Mesenchymal stem cell (in vitro differentiated cells and primary cell): ENCODE results near the gene SSB.
"Not testable (repeated sequence)": the region's sequence is repeated elsewhere in the genome, so short reads cannot be mapped to it uniquely, and the experiment has no call there.

ENCODE experiments used
- DNase-seq: peaks from one replicate; pipeline ENCODE4 v3.0.0-alpha.2; 2013
- H2AFZ ChIP-seq: one replicate; pipeline ENCODE4 v1.6.1; 2013; ENCODE audit warnings: low read depth, mild to moderate bottlenecking, control low read depth, inconsistent platforms, low read length, moderate library complexity
- H2AK5ac ChIP-seq: 2 replicates; pipeline ENCODE4 v1.6.1; 2013; ENCODE audit warnings: low read length, moderate library complexity, mild to moderate bottlenecking, inconsistent platforms; ENCODE audit not compliant: severe bottlenecking
- H2BK120ac ChIP-seq: one replicate; pipeline ENCODE4 v1.6.1; 2013; ENCODE audit warnings: low read depth, mild to moderate bottlenecking, inconsistent platforms, low read length, moderate library complexity
- H2BK12ac ChIP-seq, 2 experiments: one replicate each; pipeline ENCODE4 v1.6.1; 2013; ENCODE audit warnings: inconsistent platforms in 2 of 2, low read length in 2 of 2, mild to moderate bottlenecking in 2 of 2, moderate library complexity in 2 of 2, control low read depth in 1 of 2
- H2BK15ac ChIP-seq: one replicate; pipeline ENCODE4 v1.6.1; 2013; ENCODE audit warnings: mild to moderate bottlenecking, low read depth, inconsistent platforms; ENCODE audit not compliant: poor library complexity, severe bottlenecking
- H2BK5ac ChIP-seq: 2 replicates; pipeline ENCODE4 v1.6.1; 2013; ENCODE audit warnings: low read depth, mild to moderate bottlenecking, low read length, control low read depth, inconsistent platforms; ENCODE audit not compliant: poor library complexity, severe bottlenecking
- H3K14ac ChIP-seq, 2 experiments: one replicate each; pipeline ENCODE4 v1.6.1; 2013; ENCODE audit warnings: inconsistent platforms in 2 of 2, low read length in 2 of 2, control low read depth in 1 of 2, mild to moderate bottlenecking in 1 of 2, moderate library complexity in 1 of 2
- H3K18ac ChIP-seq, 2 experiments: one replicate each; pipeline ENCODE4 v1.6.1; 2013; ENCODE audit warnings: inconsistent platforms in 2 of 2, low read length in 2 of 2, control low read depth in 1 of 2, low read depth in 1 of 2, mild to moderate bottlenecking in 1 of 2
- H3K23ac ChIP-seq, 2 experiments: one replicate each; pipeline ENCODE4 v1.6.1; 2013; ENCODE audit warnings: inconsistent platforms in 2 of 2, low read length in 2 of 2, mild to moderate bottlenecking in 2 of 2, moderate library complexity in 2 of 2, control low read depth in 1 of 2
- H3K27ac ChIP-seq: 2 replicates; pipeline ENCODE4 v1.5.1; 2013; ENCODE audit warnings: mild to moderate bottlenecking, moderate library complexity, low read length, control low read depth, inconsistent platforms; ENCODE audit not compliant: poor library complexity, severe bottlenecking
- H3K27me3 ChIP-seq, 2 experiments: 2 replicates each; pipeline versions ENCODE4 v1.6.1 to v1.7.0; 2013; ENCODE audit warnings: low read length in 2 of 2, mild to moderate bottlenecking in 2 of 2, moderate library complexity in 2 of 2, control low read depth in 1 of 2, inconsistent platforms in 1 of 2; ENCODE audit not compliant: control insufficient read depth in 1 of 2, insufficient read depth in 1 of 2
- H3K36me3 ChIP-seq, 2 experiments: 2 replicates each; pipeline versions ENCODE4 v1.6.1 to v1.7.0; 2013; ENCODE audit warnings: low read length in 2 of 2, control low read depth in 1 of 2, inconsistent platforms in 1 of 2, low read depth in 1 of 2, mild to moderate bottlenecking in 1 of 2; ENCODE audit not compliant: insufficient read depth in 2 of 2, control insufficient read depth in 1 of 2
- H3K4ac ChIP-seq, 2 experiments: one replicate each; pipeline ENCODE4 v1.6.1; 2013; ENCODE audit warnings: inconsistent platforms in 2 of 2, low read length in 2 of 2, mild to moderate bottlenecking in 2 of 2, moderate library complexity in 2 of 2, control low read depth in 1 of 2, low read depth in 1 of 2
- H3K4me1 ChIP-seq: 2 replicates; pipeline ENCODE4 v1.6.1; 2013; ENCODE audit warnings: low read depth, low read length, control low read depth; ENCODE audit not compliant: control insufficient read depth, insufficient read depth
- H3K4me2 ChIP-seq: 2 replicates; pipeline ENCODE4 v1.6.1; 2013; ENCODE audit warnings: low read length, mild to moderate bottlenecking, inconsistent platforms; ENCODE audit not compliant: poor library complexity, severe bottlenecking
- H3K4me3 ChIP-seq, 2 experiments: 2 replicates each; pipeline versions ENCODE4 v1.5.1 to v1.7.0; 2013; ENCODE audit warnings: low read length in 2 of 2, mild to moderate bottlenecking in 2 of 2, control low read depth in 1 of 2, low read depth in 1 of 2; ENCODE audit not compliant: insufficient read depth in 1 of 2
- H3K79me1 ChIP-seq: replicated peaks from 2 replicates; pipeline ENCODE4 v1.6.1; 2013; ENCODE audit warnings: mild to moderate bottlenecking, control low read depth, low read length, inconsistent platforms; ENCODE audit not compliant: poor library complexity, severe bottlenecking
- H3K9ac ChIP-seq: 2 replicates; pipeline ENCODE4 v1.7.0; 2013; ENCODE audit warnings: mild to moderate bottlenecking, low read length, moderate library complexity
- H3K9me3 ChIP-seq: 2 replicates; pipeline ENCODE4 v1.7.0; 2013; ENCODE audit warnings: mild to moderate bottlenecking, low read length; ENCODE audit not compliant: control insufficient read depth
- H4K8ac ChIP-seq: one replicate; pipeline ENCODE4 v1.6.1; 2013; ENCODE audit warnings: inconsistent platforms, mild to moderate bottlenecking, low read length, moderate library complexity
- H4K91ac ChIP-seq: one replicate; pipeline ENCODE4 v1.6.1; 2013; ENCODE audit warnings: mild to moderate bottlenecking, low read length, inconsistent platforms
- WGBS: methylation state at CpG from one replicate; pipeline ENCODE4 v1.1.7; 2013; ENCODE audit warnings: mixed read lengths; 5-methylcytosine and 5-hydroxymethylcytosine counted together

Gene SSB

DNA sequence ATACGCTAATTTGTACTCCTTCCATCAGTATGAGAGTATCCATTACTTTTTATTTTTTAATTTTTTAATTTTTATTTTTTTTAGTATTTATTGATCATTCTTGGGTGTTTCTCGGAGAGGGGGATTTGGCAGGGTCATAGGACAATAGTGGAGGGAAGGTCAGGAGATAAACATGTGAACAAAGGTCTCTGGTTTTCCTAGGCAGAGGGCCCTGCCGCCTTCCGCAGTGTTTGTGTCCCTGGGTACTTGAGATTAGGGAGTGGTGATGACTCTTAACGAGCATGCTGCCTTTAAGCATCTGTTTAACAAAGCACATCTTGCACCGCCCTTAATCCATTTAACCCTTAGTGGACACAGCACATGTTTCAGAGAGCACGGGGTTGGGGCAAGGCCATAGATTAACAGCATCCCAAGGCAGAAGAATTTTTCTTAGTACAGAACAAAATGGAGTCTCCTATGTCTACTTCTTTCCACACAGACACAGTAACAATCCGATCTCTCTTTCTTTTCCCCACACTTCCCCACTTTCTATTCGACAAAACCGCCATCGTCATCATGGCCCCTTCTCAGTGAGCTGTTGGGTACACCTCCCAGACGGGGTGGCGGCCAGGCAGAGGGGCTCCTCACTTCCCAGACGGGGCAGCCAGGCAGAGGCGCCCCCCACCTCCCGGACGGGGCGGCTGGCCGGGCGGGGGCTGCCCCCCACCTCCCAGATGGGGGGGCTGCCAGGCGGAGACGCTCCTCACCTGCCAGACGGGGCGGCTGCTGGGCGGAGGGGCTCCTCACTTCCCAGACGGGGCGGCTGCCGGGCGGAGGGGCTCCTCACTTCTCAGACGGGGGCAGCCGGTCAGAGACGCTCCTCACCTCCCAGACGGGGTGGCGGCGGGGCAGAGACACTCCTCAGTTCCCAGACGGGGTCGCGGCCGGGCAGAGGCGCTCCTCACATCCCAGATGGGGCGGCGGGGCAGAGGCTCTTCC, 56.9 kb downstream of the SSB start:
- not testable (repeated sequence) for H3K27me3 ChIP-seq, H3K36me3 ChIP-seq, H3K4ac ChIP-seq, H2BK12ac ChIP-seq, H2BK120ac ChIP-seq, H3K4me1 ChIP-seq, H4K91ac ChIP-seq, H3K4me3 ChIP-seq, H3K14ac ChIP-seq, H2BK15ac ChIP-seq, H3K27ac ChIP-seq, H2AK5ac ChIP-seq, H3K9ac ChIP-seq, H3K23ac ChIP-seq, H3K18ac ChIP-seq, DNase-seq, H2BK5ac ChIP-seq, H2AFZ ChIP-seq, H3K79me1 ChIP-seq, H3K9me3 ChIP-seq, H4K8ac ChIP-seq, H3K4me2 ChIP-seq
- WGBS, result 93% methylated on average over 17 of the region's 42 CpGs

DNA sequence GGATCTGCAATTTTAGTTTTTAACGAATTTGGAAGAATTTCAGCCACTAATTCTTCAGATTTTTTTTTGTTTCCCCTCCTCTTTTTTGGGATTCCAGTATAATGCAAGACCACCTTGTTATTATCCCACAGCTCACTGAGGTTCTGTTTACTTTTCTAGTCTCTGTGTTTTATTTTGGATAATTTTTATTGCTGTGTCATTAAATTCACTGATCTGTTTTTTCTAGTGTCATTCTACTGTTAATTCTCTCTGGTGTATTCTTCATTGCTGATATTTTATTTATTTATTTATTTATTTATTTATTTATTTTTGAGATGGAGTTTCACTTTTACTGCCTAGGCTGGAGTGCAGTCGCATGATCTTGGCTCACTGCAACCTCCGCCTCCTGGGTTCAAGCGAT, 60.8 kb downstream of the SSB start:
- Histone ChIP-seq H3K36me3 (no peaks in the 10 kb centered on the region), H4K91ac (no peak overlapping the region), H3K9ac (no peak overlapping the region), H3K4ac (no peak overlapping the region), H3K27ac (no peak overlapping the region), H3K23ac (no peak overlapping the region), H2BK120ac (no peak overlapping the region), H3K4me3 (no peak overlapping the region), H3K9me3 (no peaks in the 10 kb centered on the region), H3K27me3 (no peaks in the 10 kb centered on the region), H2BK5ac (no peak overlapping the region), H2AFZ (no peak overlapping the region), H2AK5ac (no peak overlapping the region), H4K8ac (no peak overlapping the region), H2BK15ac (no peak overlapping the region), H3K4me1 (no peaks in the 10 kb centered on the region), H3K18ac (no peak overlapping the region), H3K4me2 (no peak overlapping the region), H3K79me1 (peaks cover 15% of the 10 kb centered on the region), H3K14ac (no peak overlapping the region), H2BK12ac (no peak overlapping the region)
- 100% methylated on average over 3 of the region's 4 CpGs for WGBS
- no peak for DNase-seq

DNA sequence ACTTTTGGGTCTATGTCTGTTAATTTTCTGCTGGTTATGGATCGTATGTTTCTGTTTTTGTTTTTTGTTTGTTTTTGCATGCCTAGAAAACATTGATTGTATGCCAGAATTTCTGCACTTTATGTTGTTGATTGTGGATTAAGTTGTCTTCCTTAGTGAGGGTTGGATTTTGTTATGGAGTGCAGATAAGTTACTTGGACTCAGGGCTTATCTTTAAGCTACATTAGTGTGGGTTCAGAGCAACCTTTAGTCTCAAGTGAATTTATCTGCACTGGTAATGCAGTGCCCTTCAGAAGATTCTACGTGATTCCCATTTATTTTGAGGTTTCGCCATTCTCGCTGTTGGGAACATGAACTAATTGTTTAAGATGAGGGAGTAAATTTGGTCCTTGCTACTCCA, 61.5 kb downstream of the SSB start:
- Histone ChIP-seq H3K9ac (no peak overlapping the region), H3K18ac (no peak overlapping the region), H2BK15ac (no peak overlapping the region), H2AFZ (no peak overlapping the region), H3K4ac (no peak overlapping the region), H2AK5ac (no peak overlapping the region), H3K14ac (no peak overlapping the region), H2BK5ac (no peak overlapping the region), H3K23ac (no peak overlapping the region), H2BK120ac (no peak overlapping the region), H3K27me3 (no peaks in the 10 kb centered on the region), H3K27ac (no peak overlapping the region), H2BK12ac (no peak overlapping the region), H3K4me3 (no peak overlapping the region), H3K9me3 (no peaks in the 10 kb centered on the region), H4K91ac (no peak overlapping the region), H3K4me2 (no peak overlapping the region), H3K4me1 (no peaks in the 10 kb centered on the region), H3K36me3 (no peaks in the 10 kb centered on the region), H3K79me1 (peaks cover 15% of the 10 kb centered on the region), H4K8ac (no peak overlapping the region)
- no peak for DNase-seq
- 94% methylated on average over 4 of the region's 4 CpGs for WGBS
